Glutamatergic neuron (in vitro differentiated cells): ENCODE data around the gene PCGF3. TPM values are rescaled to one million over a fixed set of nuclear protein-coding genes. Genes with fewer than 3 reads are reported as not detected.

Experiments used
- DNase-seq: peaks from one replicate; pipeline ENCODE4 v3.0.0; 2022
- H3K27ac Mint-ChIP-seq: one replicate; pipeline ENCODE4 v1.8.0; 2020; ENCODE audit warnings: mild to moderate bottlenecking, mixed read lengths, inconsistent platforms; ENCODE audit not compliant: unreplicated experiment
- H3K27me3 Mint-ChIP-seq: one replicate; pipeline ENCODE4 v1.8.0; 2020; ENCODE audit warnings: mild to moderate bottlenecking, moderate library complexity, mixed read lengths, inconsistent platforms; ENCODE audit not compliant: unreplicated experiment
- H3K36me3 Mint-ChIP-seq: one replicate; pipeline ENCODE4 v1.8.0; 2020; ENCODE audit warnings: mild to moderate bottlenecking, mixed read lengths, inconsistent platforms; ENCODE audit not compliant: unreplicated experiment
- H3K4me1 Mint-ChIP-seq: one replicate; pipeline ENCODE4 v1.8.0; 2020; ENCODE audit warnings: mild to moderate bottlenecking, low read depth, mixed read lengths, inconsistent platforms; ENCODE audit not compliant: unreplicated experiment
- H3K4me3 Mint-ChIP-seq: one replicate; pipeline ENCODE4 v1.8.0; 2020; ENCODE audit warnings: mild to moderate bottlenecking, mixed read lengths, inconsistent platforms; ENCODE audit not compliant: unreplicated experiment
- H3K9me3 Mint-ChIP-seq: one replicate; pipeline ENCODE4 v1.8.0; 2020; ENCODE audit warnings: mild to moderate bottlenecking, moderate library complexity, mixed read lengths, inconsistent platforms; ENCODE audit not compliant: unreplicated experiment
- total RNA-seq: library from RNA; stranded (reverse); fragmentation: NEBNext Ultra II Directional; extraction: Animal tissue kit (Norgen Biotek cat#: 25700); gene quantifications from one replicate; pipeline ENCODE4 v1.2.1, GENCODE V29; 2021; ENCODE audit not compliant: unreplicated experiment
- TF ChIP-seq, protein P1 (sequence below): fragments of 200-600 bp; sonication (generic); IDR thresholded peaks from one replicate; pipeline ENCODE4 v1.5.0; 2021; ENCODE audit not compliant: partially characterized antibody, unreplicated experiment

The PCGF3 gene
- total RNA-seq, 1 donor from 2014 or later, result 122 TPM

DNA sequence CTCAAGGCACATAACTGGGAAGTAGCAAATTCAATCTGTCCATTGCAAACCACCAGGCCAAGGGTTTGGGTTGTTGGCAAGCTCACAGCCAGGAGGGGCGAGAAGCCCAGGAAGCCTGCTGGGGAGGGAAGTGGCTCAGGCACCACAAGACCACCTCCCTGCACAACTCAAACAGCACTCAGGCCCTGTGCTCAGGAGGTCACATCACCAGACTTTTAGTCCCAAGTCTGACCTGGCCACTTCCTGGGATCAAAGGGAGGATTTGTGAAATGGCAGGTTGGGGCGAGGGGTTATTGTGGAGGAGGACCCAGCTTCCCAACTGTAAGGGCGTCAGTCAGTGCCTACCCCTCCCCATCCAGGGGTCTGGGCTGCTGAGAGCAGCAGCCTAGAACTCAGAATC is 33.9 kb upstream of the PCGF3 start:
- Mint-ChIP-seq H3K36me3 (no peaks in the 10 kb centered on the region), H3K9me3 (peaks cover 6% of the 10 kb centered on the region), H3K4me3 (no peak overlapping the region), H3K27me3 (no peaks in the 10 kb centered on the region), H3K4me1 (peaks cover 5% of the 10 kb centered on the region), H3K27ac (no peak overlapping the region)
- TF ChIP-seq, protein P1, sequence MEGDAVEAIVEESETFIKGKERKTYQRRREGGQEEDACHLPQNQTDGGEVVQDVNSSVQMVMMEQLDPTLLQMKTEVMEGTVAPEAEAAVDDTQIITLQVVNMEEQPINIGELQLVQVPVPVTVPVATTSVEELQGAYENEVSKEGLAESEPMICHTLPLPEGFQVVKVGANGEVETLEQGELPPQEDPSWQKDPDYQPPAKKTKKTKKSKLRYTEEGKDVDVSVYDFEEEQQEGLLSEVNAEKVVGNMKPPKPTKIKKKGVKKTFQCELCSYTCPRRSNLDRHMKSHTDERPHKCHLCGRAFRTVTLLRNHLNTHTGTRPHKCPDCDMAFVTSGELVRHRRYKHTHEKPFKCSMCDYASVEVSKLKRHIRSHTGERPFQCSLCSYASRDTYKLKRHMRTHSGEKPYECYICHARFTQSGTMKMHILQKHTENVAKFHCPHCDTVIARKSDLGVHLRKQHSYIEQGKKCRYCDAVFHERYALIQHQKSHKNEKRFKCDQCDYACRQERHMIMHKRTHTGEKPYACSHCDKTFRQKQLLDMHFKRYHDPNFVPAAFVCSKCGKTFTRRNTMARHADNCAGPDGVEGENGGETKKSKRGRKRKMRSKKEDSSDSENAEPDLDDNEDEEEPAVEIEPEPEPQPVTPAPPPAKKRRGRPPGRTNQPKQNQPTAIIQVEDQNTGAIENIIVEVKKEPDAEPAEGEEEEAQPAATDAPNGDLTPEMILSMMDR, result no peak
- DNase-seq, result no peak

DNA sequence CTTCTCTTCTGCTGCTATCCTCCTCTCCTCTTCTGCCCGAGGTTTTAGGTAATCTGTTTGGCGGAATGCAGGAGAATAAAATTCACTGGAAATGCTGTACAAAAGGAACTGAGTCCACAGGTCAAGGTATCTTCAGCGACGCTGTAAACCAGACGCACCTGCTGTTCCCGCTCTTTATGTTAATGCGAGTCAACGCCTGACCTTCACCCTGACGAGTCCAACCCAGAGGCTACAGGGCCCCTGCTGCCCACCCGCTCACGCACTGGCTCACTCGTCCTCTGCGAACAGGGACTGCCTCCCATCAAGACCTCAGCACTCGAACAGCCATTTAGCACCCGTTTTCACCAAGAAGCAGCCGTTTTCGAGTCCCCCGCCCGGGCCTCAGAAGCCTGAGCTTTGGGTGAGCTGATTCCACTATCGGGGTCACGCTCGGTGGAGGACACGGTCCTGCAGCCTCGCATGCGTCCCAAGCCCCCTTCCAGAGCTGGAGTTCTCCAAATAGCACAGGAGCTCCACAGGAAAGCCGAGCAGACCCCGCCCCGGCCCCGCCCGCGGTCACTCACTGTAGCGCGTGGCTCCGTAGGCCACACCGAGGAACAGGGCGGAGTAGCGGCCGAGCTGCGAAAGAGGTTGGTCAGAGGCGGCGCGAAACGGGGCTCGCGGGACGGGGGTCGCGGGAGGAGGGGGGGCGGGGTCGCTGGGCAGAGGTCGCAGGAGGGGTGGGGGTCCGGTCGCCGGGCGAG is 32.1 kb upstream of the PCGF3 start:
- Mint-ChIP-seq H3K4me1 (peaks cover 5% of the 10 kb centered on the region), H3K9me3 (peaks cover 6% of the 10 kb centered on the region), H3K4me3 (peak overlapping the region; percentile 95), H3K36me3 (no peaks in the 10 kb centered on the region), H3K27me3 (peaks cover 2% of the 10 kb centered on the region), H3K27ac (peak overlapping the region; percentile 88)
- peak; percentile 39 for DNase-seq
- TF ChIP-seq, protein P1, result no peak

- TF ChIP-seq, protein P1, result peak; percentile 100
- H3K27ac Mint-ChIP-seq, result peak within 1 kb of the TSS; percentile 88
- H3K4me1 Mint-ChIP-seq, result peaks cover 5% of the 10 kb centered on the region
- H3K27me3 Mint-ChIP-seq, result peaks cover 2% of the 10 kb centered on the region
- no peaks in the 10 kb centered on the region for H3K36me3 Mint-ChIP-seq
- H3K4me3 Mint-ChIP-seq, result peak within 1 kb of the TSS; percentile 95
- DNase-seq, result peak; percentile 95
- peaks cover 6% of the 10 kb centered on the region for H3K9me3 Mint-ChIP-seq
Observed at GRCh38 chr4:674172-675035, 31.2 kb upstream of the PCGF3 start, which contains the start of the genes ATP5ME and MYL5. Gene ATP5ME, minus strand, starts transcription at chr4:674276. Its CDS starts 29 bp downstream, at chr4:674247. Gene MYL5, plus strand, starts transcription at chr4:674542. Its CDS starts 3,485 bp downstream, at chr4:678027.

DNA sequence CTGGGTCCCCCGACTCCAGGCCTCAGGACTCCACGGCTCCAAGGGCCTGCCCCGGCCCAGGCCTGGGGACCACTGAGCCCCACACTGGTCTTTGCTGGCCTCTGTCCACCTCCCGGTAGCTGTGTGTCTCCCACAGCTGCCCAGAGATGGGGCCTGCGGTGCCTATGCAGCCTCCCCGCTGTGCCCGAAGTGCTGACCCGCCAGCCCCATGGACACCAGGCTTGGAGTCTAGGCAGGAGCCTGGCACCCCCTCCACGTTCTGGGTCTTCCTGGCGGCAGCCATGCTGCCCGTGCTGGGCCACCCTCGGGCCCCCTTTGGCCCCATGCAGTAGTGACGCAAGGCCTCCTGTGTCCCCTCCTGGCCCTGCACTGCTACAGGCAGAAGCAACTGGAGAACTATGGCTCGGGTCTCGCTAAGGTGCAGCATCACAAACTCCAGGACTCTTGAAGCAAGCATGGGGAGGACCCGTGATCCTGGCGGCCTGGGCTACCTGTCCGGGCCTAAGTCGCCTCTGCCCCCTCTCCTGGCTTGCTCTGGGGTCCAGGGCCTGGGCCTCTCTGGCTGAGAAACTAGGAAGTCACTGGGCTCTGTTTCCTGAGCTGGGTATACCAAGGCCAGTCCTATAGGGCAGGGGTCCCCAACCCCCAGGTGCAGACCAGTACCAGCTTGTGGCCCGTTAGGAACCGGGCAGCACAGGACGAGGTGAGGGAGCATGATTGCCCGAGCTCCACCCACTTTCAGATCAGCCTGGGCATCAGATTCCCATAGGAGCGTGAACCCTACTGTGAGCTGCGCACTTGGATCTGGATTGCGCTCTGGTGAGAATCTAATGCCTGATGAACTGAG is 30.4 kb upstream of the PCGF3 start:
- peaks cover 3% of the 10 kb centered on the region for H3K27me3 Mint-ChIP-seq
- DNase-seq, result no peak
- peaks cover 6% of the 10 kb centered on the region for H3K9me3 Mint-ChIP-seq
- H3K36me3 Mint-ChIP-seq, result no peaks in the 10 kb centered on the region
- no peak overlapping the region for H3K27ac Mint-ChIP-seq
- peaks cover 5% of the 10 kb centered on the region for H3K4me1 Mint-ChIP-seq
- H3K4me3 Mint-ChIP-seq, result peak overlapping the region; percentile 49
- TF ChIP-seq, protein P1, result no peak
